ENCODE results near the gene NRXN3.

NRXN3 gene

DNA sequence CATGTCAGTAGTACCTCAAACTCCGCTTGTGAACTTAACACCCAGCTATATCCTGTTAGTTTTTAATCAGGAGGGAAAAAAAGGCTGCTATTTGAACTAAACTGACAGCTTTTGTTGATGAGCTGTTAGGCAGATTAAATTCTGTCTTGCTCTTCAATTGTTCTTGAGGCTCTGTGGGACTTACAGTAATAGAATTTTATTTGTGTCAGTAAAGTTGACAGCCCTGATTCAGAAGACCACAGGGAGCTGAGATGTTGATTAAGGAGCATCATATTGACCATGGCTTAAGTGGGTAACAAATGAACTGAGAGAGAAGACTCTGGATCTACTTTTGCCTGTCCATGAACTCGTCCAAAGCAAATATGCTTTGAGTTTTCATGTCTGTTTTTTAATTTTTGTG lies 1418.2 kb downstream of the NRXN3 start:
- TF ChIP-seq, protein P1, sequence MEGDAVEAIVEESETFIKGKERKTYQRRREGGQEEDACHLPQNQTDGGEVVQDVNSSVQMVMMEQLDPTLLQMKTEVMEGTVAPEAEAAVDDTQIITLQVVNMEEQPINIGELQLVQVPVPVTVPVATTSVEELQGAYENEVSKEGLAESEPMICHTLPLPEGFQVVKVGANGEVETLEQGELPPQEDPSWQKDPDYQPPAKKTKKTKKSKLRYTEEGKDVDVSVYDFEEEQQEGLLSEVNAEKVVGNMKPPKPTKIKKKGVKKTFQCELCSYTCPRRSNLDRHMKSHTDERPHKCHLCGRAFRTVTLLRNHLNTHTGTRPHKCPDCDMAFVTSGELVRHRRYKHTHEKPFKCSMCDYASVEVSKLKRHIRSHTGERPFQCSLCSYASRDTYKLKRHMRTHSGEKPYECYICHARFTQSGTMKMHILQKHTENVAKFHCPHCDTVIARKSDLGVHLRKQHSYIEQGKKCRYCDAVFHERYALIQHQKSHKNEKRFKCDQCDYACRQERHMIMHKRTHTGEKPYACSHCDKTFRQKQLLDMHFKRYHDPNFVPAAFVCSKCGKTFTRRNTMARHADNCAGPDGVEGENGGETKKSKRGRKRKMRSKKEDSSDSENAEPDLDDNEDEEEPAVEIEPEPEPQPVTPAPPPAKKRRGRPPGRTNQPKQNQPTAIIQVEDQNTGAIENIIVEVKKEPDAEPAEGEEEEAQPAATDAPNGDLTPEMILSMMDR (IDR thresholded peaks at IDR 0.05; ENCODE audit: low read depth, low read length) = no peak
- no peak overlapping the region for H3K4me3 ChIP-seq (ENCODE audit: low read depth, low read length)

DNA sequence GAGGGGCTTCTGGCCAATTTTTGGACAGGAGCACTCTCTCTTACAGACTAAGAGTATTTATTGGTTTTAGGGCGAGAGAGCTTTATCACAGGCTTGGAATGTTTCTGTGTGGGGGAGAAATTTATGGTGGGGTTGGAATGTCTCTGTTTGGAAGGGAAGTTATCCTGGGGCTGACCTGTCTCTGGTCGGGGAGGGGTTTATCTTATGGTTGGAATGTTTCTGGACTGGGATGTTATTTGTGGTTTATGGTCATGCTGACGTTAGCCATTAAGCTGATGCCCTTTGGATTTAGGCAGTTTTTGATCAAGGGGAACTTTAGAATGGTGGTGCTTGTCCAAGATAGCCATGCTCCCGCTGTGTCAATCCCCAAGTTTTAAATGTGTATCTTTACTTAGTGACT lies 1426.4 kb downstream of the NRXN3 start:
- H3K4me3 ChIP-seq (ENCODE audit: low read depth, low read length) = no peak overlapping the region
- TF ChIP-seq, protein P1 (IDR thresholded peaks at IDR 0.05; ENCODE audit: low read depth, low read length) = no peak

DNA sequence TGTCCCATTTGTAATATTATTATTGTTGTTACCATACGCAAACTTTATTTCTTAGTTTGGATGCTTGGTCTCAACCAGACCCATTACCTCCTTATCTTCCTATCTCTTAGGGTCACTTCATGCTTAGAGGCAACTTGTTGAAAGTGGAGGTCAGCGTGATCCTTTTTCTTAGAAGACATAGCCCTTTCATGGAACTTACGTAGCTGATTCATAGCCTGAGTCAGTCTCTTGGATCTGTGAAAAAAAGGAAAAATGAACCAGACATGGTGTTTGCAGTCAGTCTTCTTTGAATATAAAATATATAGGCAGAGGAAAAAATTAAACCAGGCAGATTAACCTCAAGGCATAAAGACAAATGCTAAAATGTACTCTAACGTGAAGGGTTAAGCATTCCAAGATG lies 1427.4 kb downstream of the NRXN3 start:
- TF ChIP-seq, protein P1 (IDR thresholded peaks at IDR 0.05; ENCODE audit: low read depth, low read length) = no peak

DNA sequence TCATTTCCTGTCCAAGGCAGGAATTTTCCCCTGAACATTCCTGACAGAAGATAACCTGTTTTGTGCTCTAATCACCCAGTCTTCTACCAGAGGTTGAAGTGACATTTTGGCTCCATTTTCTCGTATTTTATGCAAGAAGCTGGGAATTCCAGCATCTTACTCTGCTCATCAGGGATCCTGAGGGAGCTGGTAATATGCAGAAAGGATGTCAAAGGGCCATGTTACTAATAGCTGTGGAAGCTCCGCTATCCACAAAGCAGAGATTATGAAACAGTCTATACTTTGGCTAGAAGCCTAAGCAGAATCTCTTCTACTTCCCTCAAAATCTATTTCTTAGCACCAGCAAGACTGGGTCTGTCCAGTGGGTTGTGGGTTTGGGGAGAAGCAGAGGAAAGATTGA lies 1428.2 kb downstream of the NRXN3 start:
- no peak overlapping the region for H3K4me3 ChIP-seq (ENCODE audit: low read depth, low read length)

More for the DNA sequence above, 1427.4 kb downstream of the NRXN3 start:
- no peak overlapping the region for H3K4me3 ChIP-seq (ENCODE audit: low read depth, low read length)

DNA sequence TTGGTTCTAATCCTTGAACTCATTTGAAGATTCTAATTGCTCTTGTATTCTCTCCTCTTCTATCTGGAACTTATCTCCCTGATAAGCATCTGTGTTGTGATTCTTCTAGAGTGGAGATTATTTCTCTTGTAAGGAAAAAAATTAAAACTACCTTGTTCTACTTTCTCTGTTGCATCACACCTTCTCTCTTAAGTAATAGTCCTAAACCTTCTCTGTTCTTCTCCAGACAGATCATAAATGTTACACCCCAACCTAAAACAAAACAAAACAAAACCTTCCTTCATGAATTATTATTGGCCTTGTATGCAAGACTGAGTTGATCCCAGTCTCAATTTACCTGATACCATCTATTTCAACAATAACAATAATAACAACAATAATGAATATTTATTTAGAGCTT lies 1429.1 kb downstream of the NRXN3 start:
- no peak overlapping the region for H3K4me3 ChIP-seq (ENCODE audit: low read depth, low read length)
- TF ChIP-seq, protein P1 (IDR thresholded peaks at IDR 0.05; ENCODE audit: low read depth, low read length) = no peak

More for the DNA sequence above, 1428.2 kb downstream of the NRXN3 start:
- TF ChIP-seq, protein P1 (IDR thresholded peaks at IDR 0.05; ENCODE audit: low read depth, low read length) = no peak

DNA sequence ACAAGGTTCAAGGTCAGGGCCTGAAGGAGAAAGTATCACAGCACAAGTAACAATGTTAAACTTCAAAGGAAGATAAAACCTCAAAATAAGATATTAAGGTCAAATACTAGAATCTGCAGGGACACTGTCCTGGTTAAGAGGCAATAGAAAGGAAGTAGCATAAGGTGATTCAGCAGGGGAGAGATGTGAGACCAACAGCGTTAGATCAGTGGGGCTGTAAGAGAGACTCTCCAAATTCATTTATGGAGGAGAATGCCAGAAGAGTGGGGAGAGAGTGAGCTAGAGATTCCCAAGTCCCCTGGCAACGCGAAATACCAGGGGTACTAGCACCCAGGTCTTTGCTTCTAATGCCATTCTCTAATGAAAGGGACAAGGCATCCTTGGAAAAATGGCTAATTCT lies 1430.2 kb downstream of the NRXN3 start:
- H3K4me3 ChIP-seq (ENCODE audit: low read depth, low read length) = no peak overlapping the region
- TF ChIP-seq, protein P1 (IDR thresholded peaks at IDR 0.05; ENCODE audit: low read depth, low read length) = no peak

DNA sequence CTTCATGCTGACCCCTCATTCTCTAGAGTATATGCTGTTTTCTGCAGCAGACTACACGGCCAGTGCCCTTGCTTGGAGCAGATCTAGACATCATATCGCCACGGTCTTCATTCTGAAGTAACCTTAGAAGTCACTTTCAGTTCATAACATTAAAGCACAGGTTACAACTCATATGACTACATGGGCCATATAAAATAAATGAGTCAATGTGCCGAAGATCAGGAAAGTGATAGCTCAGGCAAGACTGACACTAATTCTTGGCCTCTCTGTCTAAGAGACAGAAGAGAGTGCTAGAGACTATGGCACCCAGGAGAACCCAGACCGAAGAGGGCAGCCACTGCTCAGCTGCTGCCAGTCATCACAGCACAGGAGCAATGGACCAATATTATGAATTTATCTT lies 1431.4 kb downstream of the NRXN3 start:
- TF ChIP-seq, protein P1 (IDR thresholded peaks at IDR 0.05; ENCODE audit: low read depth, low read length) = no peak
- H3K4me3 ChIP-seq (ENCODE audit: low read depth, low read length) = no peak overlapping the region

Data from WI38 (cell line).